Measurements from ENCODE around the gene G6PC3.

- TF ChIP-seq CTCF (conservative IDR thresholded peaks at IDR 0.05; ENCODE audit: low read depth, low read length) (no peak), EZH2 (IDR thresholded peaks at IDR 0.05; ENCODE audit: borderline replicate concordance, low read depth, low read length, poor library complexity, severe bottlenecking) (no peak)
Measured at GRCh38 chr17:44093231-44093900, 22.8 kb downstream of the G6PC3 start.
